ENCODE results near the gene LLCFC1. TPM values are rescaled to one million over a fixed set of nuclear protein-coding genes. Genes with fewer than 3 reads are reported as not detected.

LLCFC1 gene
- total and polyA plus RNA-seq, 10 donors: 0.18 TPM; not detected in 9

DNA sequence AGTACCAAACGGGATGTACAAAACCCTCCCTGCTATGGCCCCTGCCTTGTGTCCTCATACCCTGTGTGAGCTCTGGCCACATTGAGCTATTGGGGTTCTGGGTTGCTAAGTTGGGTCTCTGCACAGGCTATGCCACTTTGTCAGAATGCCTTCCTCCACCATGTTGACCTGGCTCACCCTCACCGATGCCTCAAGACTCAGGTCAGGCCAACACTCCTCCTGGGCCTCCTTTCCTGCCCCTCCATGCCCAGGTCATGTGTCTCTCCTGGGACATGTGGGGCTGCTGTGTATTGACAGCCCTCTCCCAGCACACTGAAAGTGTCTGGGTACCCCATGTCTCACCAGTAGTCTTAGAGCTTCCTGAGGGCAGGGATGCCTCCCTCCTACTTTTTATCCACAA lies 20.4 kb upstream of the LLCFC1 start:
- DNase-seq: no peak
- 85 to 97% (median 91%) methylated on average over 2 of the region's 2 CpGs for WGBS, 5 donors
- peaks cover 0 to 6% (median 0%) of the 10 kb centered on the region in 7 donors for H3K27me3 ChIP-seq (replicated peaks in 1 of 7)
- TF ChIP-seq POLR2A (IDR thresholded peaks at IDR 0.05): no peak
- TF ChIP-seq POLR2AphosphoS5 (IDR thresholded peaks at IDR 0.05): no peak
- TF ChIP-seq, protein P1, sequence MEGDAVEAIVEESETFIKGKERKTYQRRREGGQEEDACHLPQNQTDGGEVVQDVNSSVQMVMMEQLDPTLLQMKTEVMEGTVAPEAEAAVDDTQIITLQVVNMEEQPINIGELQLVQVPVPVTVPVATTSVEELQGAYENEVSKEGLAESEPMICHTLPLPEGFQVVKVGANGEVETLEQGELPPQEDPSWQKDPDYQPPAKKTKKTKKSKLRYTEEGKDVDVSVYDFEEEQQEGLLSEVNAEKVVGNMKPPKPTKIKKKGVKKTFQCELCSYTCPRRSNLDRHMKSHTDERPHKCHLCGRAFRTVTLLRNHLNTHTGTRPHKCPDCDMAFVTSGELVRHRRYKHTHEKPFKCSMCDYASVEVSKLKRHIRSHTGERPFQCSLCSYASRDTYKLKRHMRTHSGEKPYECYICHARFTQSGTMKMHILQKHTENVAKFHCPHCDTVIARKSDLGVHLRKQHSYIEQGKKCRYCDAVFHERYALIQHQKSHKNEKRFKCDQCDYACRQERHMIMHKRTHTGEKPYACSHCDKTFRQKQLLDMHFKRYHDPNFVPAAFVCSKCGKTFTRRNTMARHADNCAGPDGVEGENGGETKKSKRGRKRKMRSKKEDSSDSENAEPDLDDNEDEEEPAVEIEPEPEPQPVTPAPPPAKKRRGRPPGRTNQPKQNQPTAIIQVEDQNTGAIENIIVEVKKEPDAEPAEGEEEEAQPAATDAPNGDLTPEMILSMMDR (IDR thresholded peaks at IDR 0.05 in 8 of 11, conservative IDR thresholded peaks at IDR 0.05 in 3 of 11): no peak
- H3K4me3 ChIP-seq: no peak overlapping the region
- intact Hi-C loops (cut with DNase I; ENCODE audit: low total_unique reads): no loop called here
- no peaks in the 10 kb centered on the region for H3K4me1 ChIP-seq
- no peaks in the 10 kb centered on the region for H3K9me3 ChIP-seq
- no peak overlapping the region for H3K27ac ChIP-seq
- no peaks in the 10 kb centered on the region for H3K36me3 ChIP-seq

DNA sequence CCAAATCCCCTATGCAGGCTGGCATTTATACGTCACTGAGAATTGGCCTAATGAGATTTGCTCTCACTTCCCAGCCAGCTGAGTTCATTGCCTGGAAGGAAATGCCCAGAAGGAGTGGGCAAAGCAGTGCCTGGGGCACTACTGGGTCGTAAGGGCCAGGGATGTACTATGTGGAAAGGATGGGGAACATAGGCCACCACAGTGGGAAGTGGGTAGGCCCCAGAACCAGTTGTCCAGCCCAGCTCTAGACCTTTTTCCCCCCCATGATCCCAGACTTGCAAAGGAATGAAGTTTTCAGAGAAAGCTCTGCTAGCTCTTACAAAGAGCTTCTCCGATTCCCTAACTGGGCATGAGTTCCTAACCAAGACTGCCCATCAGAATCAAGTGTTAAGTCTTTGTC lies 19.6 kb upstream of the LLCFC1 start:
- Histone ChIP-seq H3K36me3 (no peaks in the 10 kb centered on the region), H3K4me3 (no peak overlapping the region), H3K4me1 (no peaks in the 10 kb centered on the region), H3K27me3 (replicated peaks in 1 of 7) (peaks cover 0 to 6% (median 0%) of the 10 kb centered on the region in 7 donors), H3K27ac (no peak overlapping the region), H3K9me3 (no peaks in the 10 kb centered on the region)
- TF ChIP-seq POLR2AphosphoS5 (IDR thresholded peaks at IDR 0.05) (no peak), POLR2A (IDR thresholded peaks at IDR 0.05) (no peak)
- TF ChIP-seq, protein P1 (IDR thresholded peaks at IDR 0.05 in 8 of 11, conservative IDR thresholded peaks at IDR 0.05 in 3 of 11): no peak
- no peak for DNase-seq
- WGBS, 5 donors: 87 to 97% (median 91%) methylated on average over 3 of the region's 3 CpGs
- intact Hi-C loops (cut with DNase I; ENCODE audit: low total_unique reads): no loop called here

DNA sequence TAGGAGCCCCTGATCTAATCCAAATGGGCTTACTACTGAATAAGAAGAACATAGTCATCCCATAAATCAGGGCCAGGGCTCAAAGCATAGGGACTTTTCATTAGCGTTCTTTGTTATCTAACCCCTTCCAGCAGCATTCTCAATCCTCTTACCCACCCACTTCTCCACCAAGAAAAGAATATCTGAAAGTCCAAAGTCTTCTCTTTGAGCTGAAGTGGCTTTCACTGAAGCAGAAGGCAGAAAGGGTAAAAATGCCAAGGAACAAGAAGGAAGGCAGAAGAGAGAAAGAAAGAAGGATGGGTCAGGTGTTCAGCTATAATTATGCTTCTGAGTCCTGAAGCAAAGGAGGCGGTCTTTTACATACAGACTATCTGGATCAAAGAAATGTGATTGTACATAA lies 15.9 kb upstream of the LLCFC1 start:
- H3K27ac ChIP-seq: no peak overlapping the region
- no peaks in the 10 kb centered on the region for H3K9me3 ChIP-seq
- no peak overlapping the region for H3K4me3 ChIP-seq
- WGBS, 5 donors: 48 to 60% (median 49%) methylated on average over 2 of the region's 2 CpGs
- H3K27me3 ChIP-seq (replicated peaks in 1 of 7): peaks cover 0 to 6% (median 0%) of the 10 kb centered on the region in 7 donors
- H3K4me1 ChIP-seq: peaks cover 0 to 20% (median 4%) of the 10 kb centered on the region in 6 donors
- DNase-seq: no peak
- no peaks in the 10 kb centered on the region for H3K36me3 ChIP-seq
- TF ChIP-seq POLR2A (IDR thresholded peaks at IDR 0.05) (no peak), POLR2AphosphoS5 (IDR thresholded peaks at IDR 0.05) (no peak)
- TF ChIP-seq, protein P1 (IDR thresholded peaks at IDR 0.05 in 8 of 11, conservative IDR thresholded peaks at IDR 0.05 in 3 of 11): no peak
- intact Hi-C loops (cut with DNase I; ENCODE audit: low total_unique reads): no loop called here

DNA sequence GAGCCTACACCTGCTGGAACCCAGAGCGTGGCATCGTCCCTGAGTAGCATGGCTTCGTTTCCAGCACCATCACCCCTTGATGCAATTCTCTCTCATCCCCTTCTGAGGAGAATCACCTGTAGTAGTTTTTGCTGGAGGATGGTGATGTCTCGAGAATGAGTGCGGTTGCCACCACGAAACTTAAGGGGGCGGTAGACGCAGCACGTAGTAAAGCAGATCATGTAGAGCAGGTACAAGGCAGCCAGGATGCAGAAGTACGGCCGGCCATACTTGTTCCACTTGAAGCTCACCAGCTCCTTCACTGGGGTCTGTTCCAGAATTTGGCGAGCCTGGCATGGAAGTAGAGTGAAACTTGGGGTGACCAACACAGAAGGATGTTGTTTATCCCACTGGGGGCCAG lies 13.9 kb upstream of the LLCFC1 start:
- DNase-seq: no peak
- WGBS, 5 donors: 79 to 89% (median 86%) methylated on average over 12 of the region's 12 CpGs
- Histone ChIP-seq H3K4me1 (peaks cover 0 to 20% (median 4%) of the 10 kb centered on the region in 6 donors), H3K4me3 (no peak overlapping the region), H3K27me3 (replicated peaks in 1 of 7) (no peaks in the 10 kb centered on the region), H3K9me3 (no peaks in the 10 kb centered on the region), H3K36me3 (no peaks in the 10 kb centered on the region), H3K27ac (no peak overlapping the region)
- intact Hi-C loops (cut with DNase I; ENCODE audit: low total_unique reads): no loop called here
- no peak for TF ChIP-seq POLR2A (IDR thresholded peaks at IDR 0.05)
- no peak for TF ChIP-seq POLR2AphosphoS5 (IDR thresholded peaks at IDR 0.05)
